ENCODE measurements around the gene CDH23. TPM values are rescaled to one million over a fixed set of nuclear protein-coding genes. Genes with fewer than 3 reads are reported as not detected.

The CDH23 gene
- total and polyA plus RNA-seq, 2 donors from 2014 or later, result 1.1 to 6.4 TPM

DNA sequence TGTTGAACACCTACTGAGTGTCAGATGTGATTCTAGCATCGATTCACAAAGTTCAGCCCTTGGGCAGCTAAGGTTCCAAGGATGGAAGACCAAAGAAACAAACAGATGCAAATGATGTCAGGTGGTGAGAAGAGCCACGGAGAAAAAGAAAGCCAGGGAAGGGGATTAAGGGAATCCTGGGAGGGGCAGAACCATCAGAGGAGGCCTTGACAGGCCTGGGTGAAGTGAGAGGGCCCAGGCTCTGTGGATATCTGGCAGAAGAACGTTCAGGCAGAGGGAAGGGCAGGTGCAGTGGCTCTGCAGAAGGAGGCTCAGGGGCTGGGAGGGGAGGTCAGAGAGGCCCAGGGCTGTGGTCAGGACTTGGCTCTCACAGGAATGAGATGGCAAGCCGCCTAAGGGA is 232.4 kb downstream of the CDH23 start:
- TF ChIP-seq, protein P1, sequence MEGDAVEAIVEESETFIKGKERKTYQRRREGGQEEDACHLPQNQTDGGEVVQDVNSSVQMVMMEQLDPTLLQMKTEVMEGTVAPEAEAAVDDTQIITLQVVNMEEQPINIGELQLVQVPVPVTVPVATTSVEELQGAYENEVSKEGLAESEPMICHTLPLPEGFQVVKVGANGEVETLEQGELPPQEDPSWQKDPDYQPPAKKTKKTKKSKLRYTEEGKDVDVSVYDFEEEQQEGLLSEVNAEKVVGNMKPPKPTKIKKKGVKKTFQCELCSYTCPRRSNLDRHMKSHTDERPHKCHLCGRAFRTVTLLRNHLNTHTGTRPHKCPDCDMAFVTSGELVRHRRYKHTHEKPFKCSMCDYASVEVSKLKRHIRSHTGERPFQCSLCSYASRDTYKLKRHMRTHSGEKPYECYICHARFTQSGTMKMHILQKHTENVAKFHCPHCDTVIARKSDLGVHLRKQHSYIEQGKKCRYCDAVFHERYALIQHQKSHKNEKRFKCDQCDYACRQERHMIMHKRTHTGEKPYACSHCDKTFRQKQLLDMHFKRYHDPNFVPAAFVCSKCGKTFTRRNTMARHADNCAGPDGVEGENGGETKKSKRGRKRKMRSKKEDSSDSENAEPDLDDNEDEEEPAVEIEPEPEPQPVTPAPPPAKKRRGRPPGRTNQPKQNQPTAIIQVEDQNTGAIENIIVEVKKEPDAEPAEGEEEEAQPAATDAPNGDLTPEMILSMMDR (IDR thresholded peaks at IDR 0.05; ENCODE audit: borderline replicate concordance, extremely low read depth, insufficient read depth), result no peak
- no peaks in the 10 kb centered on the region for H3K27me3 ChIP-seq (ENCODE audit: control insufficient read depth, insufficient read depth, low read length)
- DNase-seq (no peak), FAIRE-seq (no peak)
- no peak overlapping the region for H3K4me3 ChIP-seq (ENCODE audit: low read length in 3 of 3)
- H3K27ac ChIP-seq (ENCODE audit: low read depth in 2 of 2, low read length in 2 of 2), result no peak overlapping the region
- intact Hi-C loops (cut with DNase I), result no loop called here
- peaks cover 0 to 5% (median 0%) of the 10 kb centered on the region in 3 donors for H3K4me1 ChIP-seq (ENCODE audit: control insufficient read depth in 2 of 3, insufficient read depth in 2 of 3, low read depth in 1 of 3, low read length in 3 of 3)
- no peaks in the 10 kb centered on the region for H3K9me3 ChIP-seq (ENCODE audit: control insufficient read depth in 2 of 3, insufficient read depth in 1 of 3, low read length in 3 of 3)
- no peak overlapping the region for H3K9ac ChIP-seq (ENCODE audit: low read length in 3 of 3)
- H3K36me3 ChIP-seq (ENCODE audit: control insufficient read depth in 2 of 3, insufficient read depth in 3 of 3, low read length in 3 of 3), result no peaks in the 10 kb centered on the region

DNA sequence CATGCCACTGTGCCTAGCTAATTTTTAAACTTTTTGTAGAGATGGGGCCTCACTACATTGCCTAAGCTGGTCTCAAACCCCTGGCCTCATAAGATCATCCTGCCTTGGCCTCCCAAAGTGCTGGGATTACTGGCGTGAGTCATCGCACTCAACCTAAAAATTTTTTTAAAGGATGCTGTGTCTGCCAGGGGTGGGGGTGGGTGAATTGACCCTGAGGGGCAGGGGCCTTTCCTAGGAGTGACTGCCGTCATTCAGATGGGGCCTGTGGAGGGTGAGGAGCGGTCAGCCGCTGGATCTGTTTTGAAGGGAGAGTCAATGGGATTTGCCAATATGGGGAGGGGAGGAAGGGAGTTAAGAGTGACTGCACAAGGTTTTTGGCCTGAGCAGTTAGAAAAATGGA is 233.4 kb downstream of the CDH23 start:
- H3K36me3 ChIP-seq (ENCODE audit: control insufficient read depth in 2 of 3, insufficient read depth in 3 of 3, low read length in 3 of 3), result no peaks in the 10 kb centered on the region
- H3K4me3 ChIP-seq (ENCODE audit: low read length in 3 of 3), result no peak overlapping the region
- no peaks in the 10 kb centered on the region for H3K27me3 ChIP-seq (ENCODE audit: control insufficient read depth, insufficient read depth, low read length)
- DNase-seq, result no peak
- no peak for FAIRE-seq
- H3K4me1 ChIP-seq (ENCODE audit: control insufficient read depth in 2 of 3, insufficient read depth in 2 of 3, low read depth in 1 of 3, low read length in 3 of 3), result peaks cover 0 to 12% (median 10%) of the 10 kb centered on the region in 3 donors
- H3K9ac ChIP-seq (ENCODE audit: low read length in 3 of 3), result no peak overlapping the region
- TF ChIP-seq, protein P1 (IDR thresholded peaks at IDR 0.05; ENCODE audit: borderline replicate concordance, extremely low read depth, insufficient read depth), result no peak
- no peak overlapping the region for H3K27ac ChIP-seq (ENCODE audit: low read depth in 2 of 2, low read length in 2 of 2)
- H3K9me3 ChIP-seq (ENCODE audit: control insufficient read depth in 2 of 3, insufficient read depth in 1 of 3, low read length in 3 of 3), result no peaks in the 10 kb centered on the region
- intact Hi-C loops (cut with DNase I), result no loop called here

DNA sequence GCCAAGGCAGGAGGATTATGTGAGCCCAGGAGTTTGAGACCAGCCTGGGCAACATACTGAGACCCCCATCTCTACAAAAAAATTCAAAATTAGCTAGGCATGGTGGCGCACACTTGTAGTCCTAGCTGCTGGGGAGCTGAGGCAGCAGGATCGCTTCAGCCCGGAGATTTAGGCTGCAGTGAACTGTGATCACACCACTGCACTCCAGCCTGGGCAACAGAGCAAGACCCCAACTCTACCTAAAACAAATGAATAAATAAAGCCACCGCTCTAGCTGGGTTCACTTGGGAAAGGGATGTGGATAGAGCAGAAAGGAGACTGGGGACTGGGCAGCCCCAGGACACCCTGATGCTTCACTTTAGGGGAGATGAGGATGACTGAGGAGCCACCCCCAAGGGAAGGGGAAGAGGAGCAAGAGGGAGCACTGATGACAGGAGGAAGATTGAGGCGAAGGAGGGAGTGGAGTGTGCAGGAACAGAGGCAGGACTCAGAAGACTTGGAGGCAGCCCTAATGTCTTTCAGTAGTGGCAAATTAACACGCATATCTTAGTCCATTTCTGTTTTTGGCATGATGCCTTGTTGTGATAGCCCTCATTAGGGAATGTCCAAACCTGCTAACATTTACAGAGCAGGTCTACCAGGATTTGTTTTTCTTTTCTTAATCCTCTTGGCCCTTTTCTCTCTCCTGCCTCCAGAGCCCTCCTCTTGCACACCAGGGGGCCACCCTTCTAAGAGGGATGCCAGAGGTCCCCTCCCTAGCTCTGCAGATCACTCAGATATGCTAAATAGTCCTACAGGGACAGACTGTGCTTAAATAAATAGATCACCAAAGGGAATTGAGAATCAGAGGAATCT is 234.5 kb downstream of the CDH23 start:
- no peak overlapping the region for H3K27ac ChIP-seq (ENCODE audit: low read depth in 2 of 2, low read length in 2 of 2)
- intact Hi-C loops (cut with DNase I), result no loop called here
- no peak overlapping the region for H3K4me3 ChIP-seq (ENCODE audit: low read length in 3 of 3)
- no peak for DNase-seq
- H3K4me1 ChIP-seq (ENCODE audit: control insufficient read depth in 2 of 3, insufficient read depth in 2 of 3, low read depth in 1 of 3, low read length in 3 of 3), result peaks cover 0 to 20% (median 14%) of the 10 kb centered on the region in 3 donors
- H3K36me3 ChIP-seq (ENCODE audit: control insufficient read depth in 2 of 3, insufficient read depth in 3 of 3, low read length in 3 of 3), result no peaks in the 10 kb centered on the region
- TF ChIP-seq, protein P1 (IDR thresholded peaks at IDR 0.05; ENCODE audit: borderline replicate concordance, extremely low read depth, insufficient read depth), result no peak
- H3K27me3 ChIP-seq (ENCODE audit: control insufficient read depth, insufficient read depth, low read length), result no peaks in the 10 kb centered on the region
- no peaks in the 10 kb centered on the region for H3K9me3 ChIP-seq (ENCODE audit: control insufficient read depth in 2 of 3, insufficient read depth in 1 of 3, low read length in 3 of 3)
- no peak overlapping the region for H3K9ac ChIP-seq (ENCODE audit: low read length in 3 of 3)
- FAIRE-seq, result no peak

Data from kidney (tissue), 14 donors.